Activated T-cell treated with anti-CD3 and anti-CD28 coated beads, Interleukin-2, amount 50 U/mL, for 1 hour (primary cell): ENCODE results near the gene TMEM138.

ENCODE experiments used
- DNase-seq: peaks from one replicate; pipeline ENCODE4 v3.0.0-alpha.2; 2020

The TMEM138 gene

DNA sequence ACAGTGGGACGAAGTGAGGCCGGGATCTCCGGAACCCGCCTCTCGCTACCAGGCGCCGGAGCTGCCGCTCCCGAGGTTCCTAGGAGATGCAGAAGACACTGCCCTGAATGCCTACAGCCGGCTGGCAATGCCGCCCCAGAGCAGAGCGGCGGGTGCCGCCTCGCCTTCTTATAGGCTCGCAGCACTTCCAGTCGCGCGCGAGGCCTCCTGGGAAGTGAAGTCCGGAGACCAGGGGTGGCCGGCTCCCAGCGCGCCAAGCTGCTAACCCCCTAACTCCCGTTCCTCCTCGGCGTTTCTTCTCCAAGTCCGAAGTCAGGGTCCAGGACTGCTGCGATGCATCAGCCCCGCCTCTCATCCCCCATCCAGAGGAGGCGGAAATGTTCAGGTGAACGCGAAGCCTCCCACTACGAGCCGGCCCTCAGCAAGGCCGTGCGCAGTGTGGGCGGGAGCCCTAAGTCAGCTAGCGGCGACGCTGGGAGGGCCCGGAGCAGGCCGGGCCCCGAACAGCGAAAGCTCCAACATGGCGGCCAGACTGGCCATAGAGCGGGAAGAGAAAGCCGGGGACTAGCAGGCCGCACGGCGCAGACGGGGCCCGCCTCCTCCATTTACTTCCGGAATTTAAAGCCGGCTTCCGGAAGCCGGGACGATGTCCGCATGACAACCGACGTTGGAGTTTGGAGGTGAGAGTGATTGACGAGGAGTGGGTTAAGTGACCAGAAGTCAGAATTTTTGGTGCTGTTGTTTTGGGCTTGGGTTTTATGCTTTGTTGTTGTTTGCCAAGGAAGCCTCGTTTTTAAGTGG is at the start of gene TMEM138, which contains the start of gene CYB561A3:
TSS of gene TMEM138 (plus strand) at position 634 of the 801 bp plus-strand sequence. CDS start 2,017 bp downstream, outside the sequence.
TSS of gene CYB561A3 (minus strand) at position 142 of the 801 bp plus-strand sequence. CDS start 5,169 bp downstream, outside the sequence.
- peak; percentile 84 for DNase-seq

DNA sequence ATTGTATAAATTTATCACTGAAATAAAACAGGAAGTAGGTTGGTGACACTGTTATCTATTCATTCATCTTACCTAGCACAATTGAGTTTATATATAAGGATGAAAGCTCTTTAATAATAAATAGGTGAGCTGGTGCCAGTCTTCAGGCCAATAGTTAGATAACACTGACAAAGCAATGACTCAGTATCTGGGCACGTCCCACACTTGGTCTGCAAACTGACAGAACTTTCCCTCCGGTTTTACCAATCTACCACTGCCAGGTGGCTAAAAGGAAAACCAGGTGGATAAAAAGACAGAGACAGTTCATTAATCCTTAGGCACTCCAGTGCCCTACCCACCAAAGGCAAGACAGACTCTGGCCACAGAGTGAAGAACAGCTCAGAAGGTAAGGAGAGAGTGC is 46.9 kb upstream of the TMEM138 start:
- DNase-seq, result no peak

DNA sequence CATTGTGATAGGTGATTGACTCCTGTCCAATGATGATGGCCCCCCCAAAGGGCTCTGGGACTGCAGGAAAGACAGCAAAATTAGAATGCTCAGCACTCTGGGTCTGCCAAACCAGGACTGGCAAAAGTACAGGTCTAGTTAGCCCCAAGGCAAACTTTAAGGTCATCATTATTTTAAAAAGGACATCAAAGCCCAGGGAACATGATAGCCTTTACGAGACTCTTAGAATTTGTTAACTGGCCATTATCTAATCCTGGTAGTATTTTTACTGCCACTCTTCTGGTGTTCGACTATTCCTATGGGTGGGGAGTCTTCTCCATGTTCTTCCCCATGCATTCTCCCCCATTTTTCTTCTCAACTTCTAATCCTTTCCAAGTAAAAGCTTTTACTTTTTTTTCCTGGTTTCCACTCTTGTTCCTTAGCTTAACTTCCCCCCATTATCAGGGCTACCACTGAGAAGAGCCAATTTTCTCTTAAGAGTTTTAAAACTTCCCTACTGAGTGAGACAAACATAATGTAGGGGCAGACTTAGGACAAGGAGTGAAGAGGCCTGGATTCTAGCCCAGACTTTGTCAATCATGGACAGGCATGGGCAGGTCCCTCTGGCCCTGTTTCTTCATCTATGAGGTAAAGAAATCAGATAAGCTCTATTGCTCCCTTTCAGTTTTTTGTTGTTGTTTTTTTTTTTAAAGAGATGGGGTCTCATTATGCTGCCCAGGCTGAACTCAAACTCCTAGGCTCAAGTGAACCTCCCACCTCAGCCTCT is 36.3 kb upstream of the TMEM138 start:
- DNase-seq, result no peak

DNA sequence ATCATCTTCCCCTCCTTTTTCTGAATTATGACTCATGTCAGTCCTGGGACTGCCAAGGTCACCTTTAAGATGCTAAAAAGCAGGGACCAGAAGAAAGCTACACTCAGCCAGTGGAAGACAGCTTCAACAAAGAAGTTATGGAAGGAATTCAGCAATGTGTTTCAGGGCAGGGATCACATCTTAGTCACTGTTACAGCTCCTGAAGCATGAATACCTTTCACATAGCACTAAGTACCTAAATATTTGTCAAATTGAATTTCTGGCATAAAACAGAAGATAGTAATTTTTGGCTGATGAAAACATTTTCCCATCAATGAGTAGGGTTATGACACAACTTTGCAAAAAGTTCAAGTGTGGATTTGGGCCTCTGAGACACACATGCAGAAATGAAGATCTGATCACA is 34.5 kb upstream of the TMEM138 start:
- no peak for DNase-seq

DNA sequence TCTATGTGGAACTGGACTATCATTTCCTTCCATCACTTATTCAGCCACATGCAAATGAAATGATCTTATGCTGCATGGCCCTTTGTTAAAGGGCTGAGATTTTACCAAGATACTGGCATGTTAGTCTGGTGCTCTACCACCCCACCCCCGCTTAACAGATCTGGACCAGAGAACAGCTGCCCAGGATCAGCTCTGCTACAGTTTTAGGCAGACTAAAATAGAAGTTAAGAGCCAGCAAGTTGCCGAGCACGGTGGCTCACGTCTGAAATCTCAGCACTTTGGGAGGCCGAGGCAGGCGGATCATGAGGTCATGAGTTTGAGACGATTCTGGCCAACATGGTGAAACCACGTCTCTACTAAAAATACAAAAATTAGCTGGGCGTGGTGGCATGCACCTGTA is 33.8 kb upstream of the TMEM138 start:
- no peak for DNase-seq

DNA sequence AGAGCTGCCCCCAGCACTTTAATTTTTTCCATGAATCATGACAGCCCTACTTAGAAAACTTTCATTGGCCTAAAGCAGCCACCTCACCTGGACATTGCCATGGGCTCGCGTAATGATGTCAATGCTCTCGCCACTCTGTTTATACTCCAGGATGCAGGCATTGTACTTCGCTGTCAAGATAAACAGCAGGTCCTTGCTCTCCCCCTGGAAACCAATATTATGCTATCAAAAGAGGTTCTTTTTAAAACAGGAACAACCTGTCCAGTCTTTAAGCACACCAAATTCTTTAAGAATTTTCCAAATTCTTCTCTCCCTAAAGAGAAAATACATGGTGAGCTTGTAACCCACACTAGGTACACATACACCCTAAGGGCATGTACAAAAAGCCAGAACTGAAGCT is 32.3 kb upstream of the TMEM138 start:
- DNase-seq, result no peak

DNA sequence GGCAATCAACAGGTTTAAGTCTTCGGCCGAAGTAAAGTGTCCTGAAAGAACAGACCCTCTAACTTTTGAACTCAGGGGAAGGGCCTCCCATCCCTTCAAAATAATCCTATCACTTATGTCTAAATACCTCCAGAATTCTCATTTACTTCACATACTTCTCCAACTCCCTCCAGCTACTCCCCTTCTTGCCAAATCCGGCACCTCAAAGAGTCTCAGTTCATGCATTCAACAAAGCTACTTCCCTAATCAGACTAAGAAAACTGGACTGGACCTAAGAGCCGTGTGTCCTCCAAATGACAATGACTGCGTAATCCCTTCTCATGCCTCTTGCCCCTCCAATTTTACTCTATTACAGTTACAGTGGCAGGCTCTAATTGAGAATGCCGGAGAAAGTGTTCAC is 30.5 kb upstream of the TMEM138 start:
- no peak for DNase-seq

DNA sequence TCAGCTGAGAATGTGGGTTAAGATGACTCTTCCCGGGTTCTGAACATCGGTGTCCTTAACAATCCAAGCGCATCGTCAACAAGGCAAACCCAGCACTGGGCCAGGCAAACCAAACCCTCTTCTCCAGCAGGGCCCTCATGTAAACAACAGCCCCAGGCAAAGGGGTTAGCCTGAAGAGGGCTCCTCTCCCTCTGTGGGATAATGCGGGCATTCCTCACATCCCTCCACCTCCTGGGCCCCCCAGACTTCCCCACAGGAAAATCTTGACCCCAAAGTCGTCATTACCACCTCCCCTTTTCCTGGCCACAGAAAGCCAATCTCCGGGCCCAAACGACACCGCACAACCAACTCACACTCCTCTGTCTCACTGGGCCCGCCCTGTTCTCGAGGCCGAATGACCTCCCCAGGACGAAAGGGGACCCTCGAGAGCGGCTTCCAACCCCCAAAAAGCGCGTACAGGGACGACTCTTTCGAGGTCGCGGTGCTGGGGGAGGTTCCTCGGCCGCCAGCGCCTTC is 29.8 kb upstream of the TMEM138 start:
- no peak for DNase-seq

DNA sequence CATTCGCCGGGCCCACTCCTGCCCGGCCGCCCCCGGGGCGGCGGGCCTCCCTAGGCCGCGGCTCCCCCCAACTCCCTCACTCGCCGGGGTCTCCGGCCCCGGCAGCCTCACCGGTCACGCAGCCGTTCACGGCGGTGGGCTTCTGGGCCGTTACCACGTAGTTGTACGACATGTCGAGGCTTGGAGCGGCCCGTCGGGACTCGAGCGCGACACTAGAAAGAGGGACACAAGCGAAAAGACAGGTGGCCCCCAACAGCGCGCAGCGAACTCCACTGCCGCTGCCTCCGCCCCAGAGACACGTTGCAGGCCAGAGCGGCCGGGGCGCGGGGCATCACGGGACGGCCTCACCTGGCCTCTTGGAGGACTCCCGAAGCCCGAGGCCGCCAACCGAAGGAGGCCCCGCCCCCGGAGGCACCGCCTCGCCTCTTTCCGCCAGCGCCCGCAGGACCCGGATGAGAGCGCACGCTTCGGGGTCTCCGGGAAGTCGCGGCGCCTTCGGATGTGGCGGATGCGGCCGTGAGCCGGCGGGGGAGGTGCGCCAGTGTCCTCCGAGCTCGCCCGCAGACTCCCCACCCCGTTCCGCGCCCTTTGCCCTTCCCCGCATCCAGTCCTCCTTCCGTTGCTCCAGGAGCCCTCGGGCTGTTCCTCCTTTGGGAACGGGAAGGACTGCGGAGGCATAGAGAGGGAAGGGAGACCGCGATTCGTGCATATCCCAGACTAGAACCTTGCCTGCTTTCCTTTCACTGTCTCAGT is 29.2 kb upstream of the TMEM138 start, which contains the start of the genes DDB1 and TKFC:
TSS of gene DDB1 (minus strand) at position 309 of the 753 bp plus-strand sequence. CDS start at position 172, 137 bp downstream.
TSS of gene TKFC (plus strand) at position 432 of the 753 bp plus-strand sequence. CDS start 1,501 bp downstream, outside the sequence.
- peak; percentile 96 for DNase-seq

DNA sequence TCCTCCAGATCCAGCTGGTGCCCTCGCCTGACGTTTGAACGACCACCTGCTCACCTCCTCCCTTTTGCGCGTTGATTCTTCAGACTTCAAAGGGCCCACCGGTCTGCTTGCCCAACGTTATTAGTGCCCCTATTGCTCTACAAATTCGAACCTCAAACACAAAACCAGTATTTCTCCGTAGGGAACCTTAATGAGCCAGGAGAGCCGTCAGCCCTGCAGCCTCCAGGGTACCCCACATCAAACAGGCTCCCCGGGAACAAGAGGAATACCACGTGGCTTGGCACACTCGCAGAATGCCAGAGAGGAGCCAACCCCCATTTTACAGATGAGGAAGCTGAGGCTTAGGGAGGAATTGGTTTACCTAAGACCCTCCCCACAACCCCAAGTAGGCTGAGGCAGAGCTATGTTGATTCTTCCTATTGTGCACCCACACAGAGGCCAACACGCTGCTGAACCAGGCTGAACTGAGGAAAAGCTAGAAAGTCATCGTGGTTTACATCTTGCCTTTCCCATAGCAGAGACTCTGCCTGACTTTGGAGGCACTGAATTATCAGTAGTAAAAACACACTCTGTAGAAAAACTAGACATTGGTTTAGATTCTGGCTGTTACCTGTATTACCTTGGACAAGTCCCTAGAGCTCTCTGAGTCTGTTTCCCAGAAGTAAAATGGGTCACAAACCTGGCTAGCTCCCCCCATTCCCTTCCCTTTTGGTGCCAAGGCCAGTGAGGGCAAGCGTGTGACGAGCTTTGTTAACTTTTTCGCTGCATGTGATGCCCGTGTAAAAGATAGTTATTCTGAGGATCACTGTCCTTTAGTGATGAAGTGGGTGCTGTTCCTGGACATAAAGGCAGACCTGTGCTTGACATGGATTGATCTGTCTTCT is 28.4 kb upstream of the TMEM138 start:
- DNase-seq, result no peak

DNA sequence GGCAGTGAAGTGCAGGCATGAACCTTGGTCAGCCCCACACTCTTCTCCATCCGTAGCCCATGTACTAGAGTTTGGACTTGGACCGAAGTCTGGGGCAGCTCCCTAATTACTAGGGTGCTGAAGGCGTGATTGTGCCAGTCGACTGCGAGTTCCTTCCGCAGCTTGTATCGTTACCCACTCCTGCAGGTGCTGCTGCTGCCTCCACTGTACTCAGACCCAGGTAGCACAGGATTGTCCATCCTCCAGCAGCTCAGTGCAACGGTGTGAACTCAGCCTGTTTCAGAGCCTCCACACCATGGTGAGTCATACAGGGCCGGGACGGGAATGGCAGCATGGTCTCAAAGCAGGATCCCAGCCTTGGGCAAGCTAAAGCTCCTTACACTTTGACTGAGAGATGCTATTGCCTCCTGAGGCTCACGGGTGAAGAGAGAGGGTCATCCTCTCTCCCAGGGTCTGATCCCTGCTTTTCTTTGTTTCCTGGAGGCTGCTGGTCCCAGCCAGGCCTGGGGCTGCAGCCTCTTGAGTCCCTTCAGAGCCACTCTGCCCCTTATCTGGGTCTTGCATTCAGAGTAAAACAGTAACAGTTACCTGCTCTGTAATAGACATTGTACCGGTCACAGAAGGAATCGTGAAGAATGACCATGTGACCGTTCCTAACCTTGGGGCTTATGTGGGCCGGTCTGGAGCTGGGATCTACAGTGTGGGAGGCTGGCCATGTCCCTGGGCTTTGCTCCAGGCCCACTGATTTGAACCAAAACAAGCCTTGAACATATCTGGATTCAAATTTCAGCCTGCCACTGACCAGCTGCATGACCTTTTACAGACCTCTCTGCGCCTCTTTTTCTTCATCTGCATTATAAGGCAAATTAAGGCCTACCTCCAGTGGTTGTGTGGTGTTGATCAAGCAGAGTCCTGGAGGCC is 27.5 kb upstream of the TMEM138 start:
- no peak for DNase-seq

DNA sequence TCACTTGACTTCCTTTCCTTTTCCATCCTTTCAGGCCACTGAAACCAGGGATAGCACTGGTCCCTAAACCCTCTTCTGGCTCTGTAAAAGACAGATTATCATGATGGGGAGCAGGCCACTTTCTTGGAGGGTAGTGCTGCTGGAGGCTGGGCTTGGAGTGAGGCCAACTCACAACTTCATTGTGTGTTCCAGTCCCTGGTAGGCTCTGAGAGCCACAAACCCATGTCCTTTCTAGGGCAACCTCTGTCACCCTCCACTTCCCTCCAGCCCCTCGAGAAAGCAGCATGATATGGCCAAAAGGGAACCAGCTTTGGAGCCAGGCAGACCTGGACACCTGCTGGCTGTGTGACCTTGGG is 26.8 kb upstream of the TMEM138 start:
- no peak for DNase-seq

DNA sequence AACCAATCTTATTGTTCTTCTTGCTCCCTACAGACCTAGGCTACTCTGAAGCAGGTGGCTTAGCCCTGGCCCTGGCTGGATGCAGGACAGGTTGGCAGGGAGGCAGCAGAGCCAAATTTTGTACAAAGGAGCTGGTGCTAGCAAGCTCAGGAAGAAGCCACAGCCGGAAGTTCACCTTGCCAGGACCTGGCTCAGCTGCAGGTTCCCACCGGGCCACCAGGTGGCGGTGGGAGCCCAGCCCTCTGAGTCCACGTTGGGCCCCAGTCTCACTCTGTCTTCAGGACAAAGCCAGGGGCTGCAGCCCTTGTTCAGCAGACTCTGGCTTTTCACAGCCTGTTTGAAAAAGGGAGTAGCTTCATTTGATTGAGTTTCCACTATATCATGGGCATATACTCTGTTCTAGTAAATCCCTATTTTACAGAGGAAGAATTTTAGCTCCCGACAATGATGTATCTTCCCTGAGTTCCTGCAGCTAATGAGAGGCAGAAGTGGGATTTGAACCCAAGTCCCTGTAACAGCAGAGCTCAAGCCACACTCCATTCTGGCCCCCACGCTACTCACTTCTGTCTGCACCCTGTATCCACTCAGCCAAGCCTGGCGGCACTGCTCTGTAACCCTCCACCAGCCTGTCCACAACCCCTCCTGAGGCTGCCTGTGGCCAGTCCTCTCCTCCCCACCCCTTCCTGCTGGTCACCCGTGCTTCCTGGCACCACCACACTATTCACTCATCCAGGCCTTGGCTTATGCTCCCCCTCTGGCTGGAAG is 25.8 kb upstream of the TMEM138 start:
- peak; percentile 85 for DNase-seq

DNA sequence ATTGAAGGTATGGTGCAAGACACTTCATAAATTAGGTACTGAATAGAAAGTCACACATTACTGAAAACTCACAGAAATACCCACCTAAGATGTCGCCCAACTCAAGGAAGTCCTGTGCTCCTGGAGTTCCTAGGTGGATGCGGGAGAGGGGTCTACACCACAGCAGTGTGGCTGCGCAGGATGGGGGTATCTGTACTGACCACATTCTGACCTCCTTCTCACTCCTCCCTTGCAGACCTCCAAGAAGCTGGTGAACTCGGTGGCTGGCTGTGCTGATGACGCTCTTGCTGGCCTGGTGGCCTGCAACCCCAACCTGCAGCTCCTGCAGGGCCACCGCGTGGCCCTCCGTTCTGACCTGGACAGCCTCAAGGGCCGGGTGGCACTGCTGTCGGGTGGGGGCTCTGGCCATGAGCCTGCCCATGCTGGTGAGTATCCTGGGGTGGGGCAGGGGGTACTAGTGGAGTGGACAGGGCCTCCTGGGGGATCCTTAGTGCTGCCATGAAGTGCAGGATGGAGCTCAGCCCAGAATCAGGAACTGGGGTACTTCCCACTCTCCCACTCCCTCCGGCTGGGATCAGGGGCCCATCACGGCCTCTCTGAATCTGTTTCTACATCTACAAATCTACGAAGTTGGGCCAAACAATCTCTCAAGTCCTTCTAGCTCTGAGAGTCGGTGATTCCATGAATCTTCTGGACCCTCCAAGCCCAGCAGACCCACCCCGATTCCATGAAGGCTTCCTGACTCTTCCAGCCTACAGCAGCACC is 24.3 kb upstream of the TMEM138 start:
- no peak for DNase-seq

DNA sequence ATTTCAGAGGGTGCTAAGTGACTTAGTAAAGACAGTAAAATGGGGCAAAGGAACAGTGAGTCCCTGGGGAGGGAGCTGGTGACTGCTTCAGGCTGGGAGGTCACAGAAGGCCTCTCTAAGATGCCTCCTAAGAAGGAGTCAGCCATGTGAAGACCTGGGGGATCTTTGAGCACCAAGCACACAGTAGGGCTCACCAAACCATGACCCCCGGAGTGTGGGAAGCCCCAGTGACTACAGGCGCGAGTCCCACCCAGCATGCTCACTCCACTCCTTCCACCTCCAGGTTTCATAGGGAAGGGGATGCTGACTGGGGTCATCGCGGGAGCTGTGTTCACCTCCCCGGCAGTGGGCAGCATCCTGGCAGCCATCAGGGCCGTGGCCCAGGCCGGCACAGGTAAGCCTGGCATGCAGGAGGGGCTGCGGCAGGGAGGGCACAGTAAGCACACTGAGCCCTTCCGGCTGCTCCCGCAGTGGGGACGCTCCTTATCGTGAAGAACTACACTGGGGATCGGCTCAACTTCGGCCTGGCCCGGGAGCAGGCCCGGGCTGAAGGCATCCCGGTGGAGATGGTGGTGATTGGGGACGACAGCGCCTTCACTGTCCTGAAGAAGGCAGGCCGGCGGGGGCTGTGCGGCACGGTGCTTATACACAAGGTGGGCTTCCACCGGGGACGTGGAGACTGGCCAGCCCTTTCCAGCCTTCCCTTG is 23.2 kb upstream of the TMEM138 start:
- no peak for DNase-seq

DNA sequence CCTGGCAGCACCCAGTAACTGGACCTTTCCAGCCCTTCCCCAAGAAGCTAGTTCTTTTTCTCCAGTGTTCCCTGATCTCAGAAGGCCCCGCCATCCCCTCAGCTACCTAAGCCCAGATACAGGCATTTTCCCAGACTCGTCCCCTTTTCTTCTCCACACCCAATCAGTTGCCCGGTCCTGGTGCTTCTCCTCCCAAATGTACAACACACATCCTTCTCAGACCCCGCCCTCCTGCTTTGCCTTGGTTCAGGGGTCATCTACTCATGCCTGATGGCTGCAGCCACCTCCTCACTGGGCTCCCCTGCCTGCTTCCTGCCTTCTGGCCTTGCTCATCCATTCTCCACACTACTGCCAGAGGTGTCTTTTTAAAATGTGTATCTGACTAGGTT is 22.7 kb upstream of the TMEM138 start:
- no peak for DNase-seq

DNA sequence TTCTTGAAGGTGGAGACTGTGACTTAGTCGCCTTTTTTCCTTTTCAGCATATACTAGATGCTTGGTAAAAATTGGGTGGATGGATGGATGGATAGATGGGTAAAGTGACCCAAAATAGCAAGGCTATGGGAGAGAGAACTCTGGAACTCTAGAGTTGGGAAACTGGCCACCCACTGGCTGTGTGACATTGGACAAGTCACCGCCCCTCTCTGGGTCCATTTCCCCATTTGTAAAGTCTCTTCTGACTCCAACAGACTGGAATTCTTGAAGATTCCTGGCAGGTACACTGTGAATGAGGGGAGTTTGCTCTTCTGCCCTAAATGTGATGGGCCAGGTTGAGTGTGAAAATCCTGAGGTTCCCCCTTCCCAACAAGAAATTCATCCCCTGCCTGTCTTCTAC is 21.2 kb upstream of the TMEM138 start:
- DNase-seq, result no peak

DNA sequence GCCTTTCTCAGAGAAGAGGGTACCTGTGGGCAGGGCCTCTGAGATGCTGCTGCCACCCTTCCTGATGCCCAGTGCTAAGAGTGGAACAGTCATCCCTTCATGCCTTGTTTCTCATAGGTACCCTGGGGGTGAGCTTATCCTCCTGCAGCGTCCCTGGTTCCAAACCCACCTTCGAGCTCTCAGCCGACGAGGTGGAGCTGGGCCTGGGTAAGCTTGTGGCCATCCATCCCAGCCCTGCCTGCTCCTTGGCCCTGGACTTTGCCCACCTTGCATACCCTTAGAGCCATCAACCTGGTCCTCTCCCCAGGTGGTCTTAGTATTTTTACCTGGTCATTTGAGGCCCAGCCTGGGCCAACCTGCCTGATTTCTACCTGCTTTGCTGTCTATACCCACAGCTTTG is 20.5 kb upstream of the TMEM138 start:
- DNase-seq, result no peak
